Calu3 (cell line): ENCODE results near the gene PFN4. TPM values are rescaled to one million over a fixed set of nuclear protein-coding genes. Genes with fewer than 3 reads are reported as not detected.
A peak's percentile ranks its signal among the peaks of the same experiment; 100 is the strongest.

Experiments
- BruUV-seq: library from RNA; stranded (reverse); fragments of 400-500 nt; replicated peaks from 2 replicates; lab custom pipeline; 2021; lab: Mats Ljungman, UMichigan
- CTCF ChIA-PET: fragments of 300-600 bp; sonication (Branson Sonifier 250); formaldehyde crosslinking; loops from one replicate; lab custom pipeline; 2022; ENCODE audit warnings: antibody characterized with exemption; lab: Charles Lee
- DNase-seq: peaks from one replicate; pipeline ENCODE4 v3.0.0; 2022
- H3K27ac Mint-ChIP-seq: one replicate; pipeline ENCODE4 v1.8.0; 2022; ENCODE audit warnings: mixed read lengths; ENCODE audit not compliant: unreplicated experiment
- H3K27me3 Mint-ChIP-seq: one replicate; pipeline ENCODE4 v1.8.0; 2022; ENCODE audit warnings: mixed read lengths; ENCODE audit not compliant: unreplicated experiment
- H3K36me3 Mint-ChIP-seq: one replicate; pipeline ENCODE4 v1.8.0; 2022; ENCODE audit warnings: mild to moderate bottlenecking, moderate library complexity, mixed read lengths; ENCODE audit not compliant: insufficient read depth, unreplicated experiment
- H3K4me1 Mint-ChIP-seq: one replicate; pipeline ENCODE4 v1.8.0; 2022; ENCODE audit warnings: mild to moderate bottlenecking, low read depth, mixed read lengths; ENCODE audit not compliant: unreplicated experiment
- H3K4me3 Mint-ChIP-seq: one replicate; pipeline ENCODE4 v1.8.0; 2022; ENCODE audit warnings: mild to moderate bottlenecking, low read depth, moderate library complexity, mixed read lengths; ENCODE audit not compliant: unreplicated experiment
- H3K9me3 Mint-ChIP-seq: one replicate; pipeline ENCODE4 v1.8.0; 2022; ENCODE audit warnings: low read depth, mixed read lengths; ENCODE audit not compliant: unreplicated experiment
- intact Hi-C: fragments of 100-400 bp; cut with micrococcal nuclease; formaldehyde crosslinking; loops from one replicate; pipeline ENCODE4 v1.10.0; 2022; ENCODE audit not compliant: unreplicated experiment
- total RNA-seq: library from RNA; stranded (reverse); gene quantifications from 2 replicates; pipeline ENCODE4 v1.2.3, GENCODE V29; 2022
- TF ChIP-seq, protein P1 (sequence below): fragments of 200-600 bp; IDR thresholded peaks from one replicate; pipeline ENCODE4 v1.8.0; 2022; ENCODE audit warnings: antibody characterized with exemption; ENCODE audit not compliant: unreplicated experiment

PFN4 gene
- total RNA-seq, 1 experiment from 2014 or later = 0.64 TPM

GRCh38 chr2:24087032-24087431 is 36.1 kb downstream of the PFN4 start:
- intact Hi-C loops = no loop called here
- Mint-ChIP-seq H3K4me1 (peaks cover 10% of the 10 kb centered on the region), H3K36me3 (peaks cover 33% of the 10 kb centered on the region), H3K4me3 (no peak overlapping the region), H3K27me3 (no peaks in the 10 kb centered on the region), H3K9me3 (no peaks in the 10 kb centered on the region), H3K27ac (no peak overlapping the region)
- BruUV-seq = no TSS peak
- CTCF ChIA-PET = interaction anchor here (0.7 kb wide), 1 partner anchor 70 kb away, joined by 5 read pairs; no protein-coding TSS in a partner anchor
- no peak for DNase-seq
- TF ChIP-seq, protein P1, sequence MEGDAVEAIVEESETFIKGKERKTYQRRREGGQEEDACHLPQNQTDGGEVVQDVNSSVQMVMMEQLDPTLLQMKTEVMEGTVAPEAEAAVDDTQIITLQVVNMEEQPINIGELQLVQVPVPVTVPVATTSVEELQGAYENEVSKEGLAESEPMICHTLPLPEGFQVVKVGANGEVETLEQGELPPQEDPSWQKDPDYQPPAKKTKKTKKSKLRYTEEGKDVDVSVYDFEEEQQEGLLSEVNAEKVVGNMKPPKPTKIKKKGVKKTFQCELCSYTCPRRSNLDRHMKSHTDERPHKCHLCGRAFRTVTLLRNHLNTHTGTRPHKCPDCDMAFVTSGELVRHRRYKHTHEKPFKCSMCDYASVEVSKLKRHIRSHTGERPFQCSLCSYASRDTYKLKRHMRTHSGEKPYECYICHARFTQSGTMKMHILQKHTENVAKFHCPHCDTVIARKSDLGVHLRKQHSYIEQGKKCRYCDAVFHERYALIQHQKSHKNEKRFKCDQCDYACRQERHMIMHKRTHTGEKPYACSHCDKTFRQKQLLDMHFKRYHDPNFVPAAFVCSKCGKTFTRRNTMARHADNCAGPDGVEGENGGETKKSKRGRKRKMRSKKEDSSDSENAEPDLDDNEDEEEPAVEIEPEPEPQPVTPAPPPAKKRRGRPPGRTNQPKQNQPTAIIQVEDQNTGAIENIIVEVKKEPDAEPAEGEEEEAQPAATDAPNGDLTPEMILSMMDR = no peak

- intact Hi-C loops = no loop called here
- no TSS peak for BruUV-seq
- peaks cover 10% of the 10 kb centered on the region for H3K4me1 Mint-ChIP-seq
- H3K4me3 Mint-ChIP-seq = no peak overlapping the region
- CTCF ChIA-PET = interaction anchor here (0.7 kb wide), 2 partner anchors 21 to 1330 kb away, joined by 3 to 4 read pairs; no protein-coding TSS in a partner anchor
- no peaks in the 10 kb centered on the region for H3K9me3 Mint-ChIP-seq
- TF ChIP-seq, protein P1 = no peak
- no peak for DNase-seq
- H3K36me3 Mint-ChIP-seq = peaks cover 34% of the 10 kb centered on the region
- H3K27me3 Mint-ChIP-seq = no peaks in the 10 kb centered on the region
- H3K27ac Mint-ChIP-seq = no peak overlapping the region
Measured at GRCh38 chr2:24086241-24086640, 36.9 kb downstream of the PFN4 start.

- no peak for DNase-seq
- TF ChIP-seq, protein P1 = no peak
- H3K4me1 Mint-ChIP-seq = peaks cover 10% of the 10 kb centered on the region
- peak overlapping the region; percentile 80 for H3K27ac Mint-ChIP-seq
- H3K9me3 Mint-ChIP-seq = no peaks in the 10 kb centered on the region
- H3K4me3 Mint-ChIP-seq = peak overlapping the region; percentile 86
- no peaks in the 10 kb centered on the region for H3K27me3 Mint-ChIP-seq
- peaks cover 35% of the 10 kb centered on the region for H3K36me3 Mint-ChIP-seq
- CTCF ChIA-PET = interaction anchor here (1.7 to 2.0 kb wide), 5 partner anchors 9 to 260 kb away, joined by 5 to 15 read pairs (median 13); partner anchors contain the start of genes ATAD2B, FAM228B, PFN4 and SF3B6
- no TSS peak for BruUV-seq
- intact Hi-C loops = no loop called here
Measured at GRCh38 chr2:24085200-24085489, 38.0 kb downstream of the PFN4 start.

DNA sequence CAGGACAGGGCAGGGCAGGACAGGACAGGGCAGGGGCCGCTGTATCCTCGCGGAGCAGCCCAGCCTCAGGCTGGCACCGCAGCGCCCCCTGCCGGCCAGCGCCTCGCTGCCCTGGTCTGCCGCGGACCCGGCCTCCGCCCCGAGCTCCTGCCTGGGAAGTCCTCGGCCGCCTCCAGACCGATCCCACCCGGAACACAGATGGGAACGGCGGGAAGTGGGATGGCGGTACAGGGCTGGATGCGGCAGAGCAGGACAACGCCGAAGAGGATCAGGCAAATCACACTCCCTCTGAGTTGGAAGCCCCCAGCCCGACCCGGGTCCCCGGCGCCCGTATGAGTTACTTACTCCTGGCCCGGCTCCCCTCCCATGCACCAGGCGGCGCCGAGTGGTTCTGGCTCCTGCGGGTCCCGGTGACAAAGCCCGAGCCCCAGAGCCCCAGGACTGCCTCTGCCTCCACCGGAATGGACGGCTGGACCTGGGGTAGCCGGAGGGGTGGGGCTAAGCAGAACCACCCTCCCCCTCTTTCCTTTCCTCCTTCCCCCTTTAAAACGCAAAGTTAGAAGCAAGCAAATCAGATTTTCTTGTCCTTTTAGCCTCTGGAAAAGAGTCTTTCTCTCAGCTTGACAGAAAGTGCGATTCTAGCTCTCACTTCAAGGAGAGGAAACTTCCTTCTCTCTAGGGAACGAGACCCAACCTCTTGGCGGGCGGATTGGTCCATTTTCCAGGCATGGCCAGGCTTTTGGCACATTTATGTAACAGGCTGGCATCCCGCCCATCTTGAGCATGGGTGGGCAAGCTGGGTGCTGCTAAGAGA is 38.5 kb downstream of the PFN4 start, which contains the start of gene TP53I3:
TP53I3 (minus strand) TSS at position 449 of the 814 bp plus-strand sequence. CDS start 508 bp downstream, outside the sequence.
- BruUV-seq = no TSS peak
- DNase-seq = peak; percentile 97
- CTCF ChIA-PET = interaction anchor here (0.5 to 2.0 kb wide), 12 partner anchors 8 to 718 kb away, joined by 3 to 15 read pairs (median 4); partner anchors contain the start of genes ATAD2B, FAM228B, PFN4 and SF3B6
- H3K27ac Mint-ChIP-seq = peak within 1 kb of the TSS; percentile 80
- peaks cover 40% of the 10 kb centered on the region for H3K36me3 Mint-ChIP-seq
- TF ChIP-seq, protein P1 = peak; percentile 98
- intact Hi-C loops = loop anchor here (1.0 kb wide), 2 partner anchors 96 to 260 kb away; no protein-coding TSS in a partner anchor
- peak within 1 kb of the TSS; percentile 86 for H3K4me3 Mint-ChIP-seq
- H3K9me3 Mint-ChIP-seq = no peaks in the 10 kb centered on the region
- H3K27me3 Mint-ChIP-seq = no peaks in the 10 kb centered on the region
- peaks cover 10% of the 10 kb centered on the region for H3K4me1 Mint-ChIP-seq
